Stimulated activated CD4-positive, alpha-beta T cell treated with anti-CD3 and anti-CD28 coated beads, Interleukin-15, amount 100 ng/mL, for 24 hours (primary cell): Measurements from ENCODE around the gene TFG.

ENCODE experiments used
- DNase-seq: peaks from one replicate; pipeline ENCODE4 v3.0.0-alpha.2; 2020

TFG gene

GRCh38 chr3:100708644-100708988 is 678 bp upstream of the TFG start:
- no peak for DNase-seq

- DNase-seq: peak; percentile 36
Observed at GRCh38 chr3:100709842-100710260, 557 bp downstream of the TFG start.

GRCh38 chr3:100710261-100710968 is 1.1 kb downstream of the TFG start:
- peak; percentile 89 for DNase-seq

- no peak for DNase-seq
Observed at GRCh38 chr3:100715176-100715575, 5.9 kb downstream of the TFG start.

GRCh38 chr3:100717063-100717462 is 7.8 kb downstream of the TFG start:
- DNase-seq: no peak

GRCh38 chr3:100717637-100718487 is 8.6 kb downstream of the TFG start:
- DNase-seq: no peak

- no peak for DNase-seq
Observed at GRCh38 chr3:100719136-100719535, 9.8 kb downstream of the TFG start.

- no peak for DNase-seq
Observed at GRCh38 chr3:100720426-100720825, 11.1 kb downstream of the TFG start.

- DNase-seq: no peak
Observed at GRCh38 chr3:100725935-100726513, 16.7 kb downstream of the TFG start.

GRCh38 chr3:100726706-100727105 is 17.4 kb downstream of the TFG start:
- DNase-seq: no peak

GRCh38 chr3:100730524-100730923 is 21.2 kb downstream of the TFG start:
- no peak for DNase-seq

- no peak for DNase-seq
Observed at GRCh38 chr3:100732435-100732834, 23.1 kb downstream of the TFG start.

GRCh38 chr3:100737334-100737733 is 28.0 kb downstream of the TFG start:
- no peak for DNase-seq

- no peak for DNase-seq
Observed at GRCh38 chr3:100740207-100740606, 30.9 kb downstream of the TFG start.

GRCh38 chr3:100743535-100743934 is 34.2 kb downstream of the TFG start:
- DNase-seq: no peak

- DNase-seq: no peak
Observed at GRCh38 chr3:100744671-100745070, 35.4 kb downstream of the TFG start.

GRCh38 chr3:100745617-100746016 is 36.3 kb downstream of the TFG start:
- no peak for DNase-seq

GRCh38 chr3:100746092-100746491 is 36.8 kb downstream of the TFG start:
- no peak for DNase-seq

GRCh38 chr3:100748220-100748619 is 38.9 kb downstream of the TFG start:
- DNase-seq: no peak

GRCh38 chr3:100748967-100749366 is 39.7 kb downstream of the TFG start:
- DNase-seq: no peak

GRCh38 chr3:100753846-100754245 is 44.6 kb downstream of the TFG start:
- DNase-seq: no peak

GRCh38 chr3:100754563-100755334 is 45.5 kb downstream of the TFG start:
- no peak for DNase-seq

GRCh38 chr3:100756441-100756840 is 47.1 kb downstream of the TFG start:
- no peak for DNase-seq
